ENCODE measurements around the gene CHST10. TPM values are rescaled to one million over a fixed set of nuclear protein-coding genes. Genes with fewer than 3 reads are reported as not detected.
A peak's percentile ranks its signal among the peaks of the same experiment; 100 is the strongest.

Gene CHST10
- total and polyA plus RNA-seq, 9 donors = 10.0 to 23.7 (median 15.8) TPM

- no peaks in the 10 kb centered on the region for H3K27me3 ChIP-seq
- TF ChIP-seq, protein P1, sequence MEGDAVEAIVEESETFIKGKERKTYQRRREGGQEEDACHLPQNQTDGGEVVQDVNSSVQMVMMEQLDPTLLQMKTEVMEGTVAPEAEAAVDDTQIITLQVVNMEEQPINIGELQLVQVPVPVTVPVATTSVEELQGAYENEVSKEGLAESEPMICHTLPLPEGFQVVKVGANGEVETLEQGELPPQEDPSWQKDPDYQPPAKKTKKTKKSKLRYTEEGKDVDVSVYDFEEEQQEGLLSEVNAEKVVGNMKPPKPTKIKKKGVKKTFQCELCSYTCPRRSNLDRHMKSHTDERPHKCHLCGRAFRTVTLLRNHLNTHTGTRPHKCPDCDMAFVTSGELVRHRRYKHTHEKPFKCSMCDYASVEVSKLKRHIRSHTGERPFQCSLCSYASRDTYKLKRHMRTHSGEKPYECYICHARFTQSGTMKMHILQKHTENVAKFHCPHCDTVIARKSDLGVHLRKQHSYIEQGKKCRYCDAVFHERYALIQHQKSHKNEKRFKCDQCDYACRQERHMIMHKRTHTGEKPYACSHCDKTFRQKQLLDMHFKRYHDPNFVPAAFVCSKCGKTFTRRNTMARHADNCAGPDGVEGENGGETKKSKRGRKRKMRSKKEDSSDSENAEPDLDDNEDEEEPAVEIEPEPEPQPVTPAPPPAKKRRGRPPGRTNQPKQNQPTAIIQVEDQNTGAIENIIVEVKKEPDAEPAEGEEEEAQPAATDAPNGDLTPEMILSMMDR (IDR thresholded peaks at IDR 0.05) = no peak
- no peak for TF ChIP-seq POLR2A (IDR thresholded peaks at IDR 0.05)
- TF ChIP-seq EP300 (IDR thresholded peaks at IDR 0.05) = no peak
- H3K4me1 ChIP-seq (ENCODE audit: insufficient read depth) = no peaks in the 10 kb centered on the region
- no peaks in the 10 kb centered on the region for H3K9me3 ChIP-seq
- peak; percentile 44 to 71 (median 56) for DNase-seq
- WGBS, 3 donors = 41 to 51% (median 49%) methylated on average over 11 of the region's 11 CpGs
- no peak overlapping the region for H3K4me3 ChIP-seq
- no peaks in the 10 kb centered on the region for H3K36me3 ChIP-seq
- no peak overlapping the region for H3K27ac ChIP-seq
- intact Hi-C loops (cut with DNase I) = loop anchor here in 2 of 4 donors (10.0 kb wide), 1 partner anchor 557 kb away; no protein-coding TSS in a partner anchor
Observed at GRCh38 chr2:100427627-100428258, 10.3 kb upstream of the CHST10 start.

GRCh38 chr2:100427111-100427510 is 9.6 kb upstream of the CHST10 start:
- 91 to 95% (median 93%) methylated on average over 12 of the region's 12 CpGs for WGBS, 3 donors
- H3K4me1 ChIP-seq (ENCODE audit: insufficient read depth) = no peaks in the 10 kb centered on the region
- no peak overlapping the region for H3K27ac ChIP-seq
- no peaks in the 10 kb centered on the region for H3K27me3 ChIP-seq
- no peaks in the 10 kb centered on the region for H3K36me3 ChIP-seq
- intact Hi-C loops (cut with DNase I) = loop anchor here in 2 of 4 donors (10.0 kb wide), 1 partner anchor 558 kb away; no protein-coding TSS in a partner anchor
- TF ChIP-seq POLR2A (IDR thresholded peaks at IDR 0.05) (no peak), EP300 (IDR thresholded peaks at IDR 0.05) (no peak)
- TF ChIP-seq, protein P1 (IDR thresholded peaks at IDR 0.05) = no peak
- H3K4me3 ChIP-seq = no peak overlapping the region
- H3K9me3 ChIP-seq = no peaks in the 10 kb centered on the region
- DNase-seq = no peak

DNA sequence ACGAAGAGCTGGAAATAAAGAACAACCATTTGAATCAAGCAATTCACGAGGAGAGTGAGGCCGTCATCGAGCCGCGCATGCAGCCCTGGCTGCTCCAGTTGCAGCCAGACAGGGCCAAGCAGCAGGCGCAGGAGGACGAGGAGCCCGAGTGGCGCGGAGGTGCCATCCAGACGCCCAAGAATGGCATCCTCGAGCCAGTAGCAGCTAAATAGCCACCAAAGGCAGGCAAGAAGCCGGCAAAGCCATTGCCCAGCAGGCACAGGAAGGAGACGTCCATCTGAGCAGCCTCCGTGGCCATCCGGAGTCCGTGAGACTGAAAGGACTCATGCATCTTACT is 8.9 kb upstream of the CHST10 start:
- intact Hi-C loops (cut with DNase I) = loop anchor here in 2 of 4 donors (10.0 kb wide), 1 partner anchor 558 kb away; no protein-coding TSS in a partner anchor
- WGBS, 3 donors = 85 to 91% (median 88%) methylated on average over 18 of the region's 18 CpGs
- no peak for DNase-seq
- Histone ChIP-seq H3K4me1 (ENCODE audit: insufficient read depth) (no peaks in the 10 kb centered on the region), H3K27me3 (no peaks in the 10 kb centered on the region), H3K27ac (no peak overlapping the region), H3K4me3 (no peak overlapping the region), H3K36me3 (no peaks in the 10 kb centered on the region), H3K9me3 (no peaks in the 10 kb centered on the region)
- TF ChIP-seq, protein P1 (IDR thresholded peaks at IDR 0.05) = no peak
- TF ChIP-seq EP300 (IDR thresholded peaks at IDR 0.05) (no peak), POLR2A (IDR thresholded peaks at IDR 0.05) (no peak)

DNA sequence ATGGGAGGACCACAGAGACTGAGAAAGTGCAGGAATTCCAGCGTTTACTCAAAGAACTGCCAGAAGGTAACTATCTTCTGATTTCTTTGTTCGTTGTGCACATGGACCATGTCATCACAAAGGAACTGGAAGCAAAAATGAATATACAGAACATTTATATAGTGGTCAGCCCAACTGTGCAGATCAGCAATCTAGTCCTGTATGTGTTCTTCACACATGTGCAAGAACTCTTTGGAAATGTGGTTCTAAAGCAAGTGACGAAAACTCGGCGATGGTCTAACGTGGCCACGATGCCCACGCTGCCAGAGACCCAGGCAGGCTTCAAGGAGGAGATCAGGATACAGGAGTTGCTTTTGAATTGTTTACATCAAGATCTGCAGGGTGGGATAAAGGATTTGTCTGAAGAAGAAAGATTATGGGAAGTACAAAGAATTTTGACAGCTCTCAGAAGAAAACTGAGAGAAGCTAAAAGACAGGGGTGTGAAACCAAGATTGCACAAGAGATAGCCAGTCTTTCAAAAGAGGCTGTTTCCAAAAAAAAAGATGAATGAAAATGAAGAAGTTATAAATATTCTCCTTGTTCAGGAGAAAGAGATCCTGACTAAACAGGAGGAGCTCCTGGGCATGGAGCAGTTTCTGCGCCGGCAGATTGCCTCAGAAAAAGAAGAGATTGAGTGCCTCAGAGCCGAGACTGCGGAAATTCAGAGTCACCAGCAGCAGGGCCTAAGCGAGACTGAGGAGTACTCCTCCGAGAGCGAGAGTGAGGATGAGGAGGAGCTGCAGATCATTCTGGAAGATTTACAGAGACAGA is 8.3 kb upstream of the CHST10 start:
- H3K9me3 ChIP-seq = no peaks in the 10 kb centered on the region
- no peaks in the 10 kb centered on the region for H3K36me3 ChIP-seq
- no peak overlapping the region for H3K4me3 ChIP-seq
- H3K27ac ChIP-seq = no peak overlapping the region
- no peak for DNase-seq
- intact Hi-C loops (cut with DNase I) = loop anchor here in 2 of 4 donors (10.0 kb wide), 1 partner anchor 559 kb away; no protein-coding TSS in a partner anchor
- TF ChIP-seq EP300 (IDR thresholded peaks at IDR 0.05) (no peak), POLR2A (IDR thresholded peaks at IDR 0.05) (no peak)
- TF ChIP-seq, protein P1 (IDR thresholded peaks at IDR 0.05) = no peak
- no peaks in the 10 kb centered on the region for H3K27me3 ChIP-seq
- WGBS, 3 donors = 83 to 88% (median 86%) methylated on average over 15 of the region's 15 CpGs
- no peaks in the 10 kb centered on the region for H3K4me1 ChIP-seq (ENCODE audit: insufficient read depth)
